HG03045 (cell line): ENCODE data around the gene LHX3.

Source experiments
- ATAC-seq: cut with Tn5 transposase; IDR thresholded peaks from one replicate; pipeline ENCODE4 v1.9.1; 2021; ENCODE audit warnings: mild to moderate bottlenecking, moderate library complexity; ENCODE audit not compliant: unreplicated experiment

LHX3 gene

DNA sequence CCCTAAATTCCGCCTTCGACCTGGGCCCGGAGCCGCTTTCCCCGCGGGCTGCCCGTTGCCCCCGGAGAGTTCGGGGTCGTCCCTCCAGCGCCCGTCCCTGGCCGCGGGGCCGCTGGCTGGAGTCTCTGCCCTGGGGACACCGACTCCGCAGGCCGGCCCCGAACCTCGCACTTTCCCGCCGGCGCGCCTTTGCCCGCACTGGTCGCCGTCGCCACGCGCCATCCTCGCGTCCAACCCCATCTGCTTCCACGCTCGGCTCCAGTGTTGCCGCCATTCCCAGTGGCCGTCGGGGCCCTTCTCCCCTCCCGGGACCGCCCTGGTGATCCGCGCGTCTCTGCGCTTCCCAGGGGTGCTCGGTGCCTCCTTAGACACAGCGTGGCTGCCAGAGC is 11.0 kb downstream of the LHX3 start:
- no peak for ATAC-seq

DNA sequence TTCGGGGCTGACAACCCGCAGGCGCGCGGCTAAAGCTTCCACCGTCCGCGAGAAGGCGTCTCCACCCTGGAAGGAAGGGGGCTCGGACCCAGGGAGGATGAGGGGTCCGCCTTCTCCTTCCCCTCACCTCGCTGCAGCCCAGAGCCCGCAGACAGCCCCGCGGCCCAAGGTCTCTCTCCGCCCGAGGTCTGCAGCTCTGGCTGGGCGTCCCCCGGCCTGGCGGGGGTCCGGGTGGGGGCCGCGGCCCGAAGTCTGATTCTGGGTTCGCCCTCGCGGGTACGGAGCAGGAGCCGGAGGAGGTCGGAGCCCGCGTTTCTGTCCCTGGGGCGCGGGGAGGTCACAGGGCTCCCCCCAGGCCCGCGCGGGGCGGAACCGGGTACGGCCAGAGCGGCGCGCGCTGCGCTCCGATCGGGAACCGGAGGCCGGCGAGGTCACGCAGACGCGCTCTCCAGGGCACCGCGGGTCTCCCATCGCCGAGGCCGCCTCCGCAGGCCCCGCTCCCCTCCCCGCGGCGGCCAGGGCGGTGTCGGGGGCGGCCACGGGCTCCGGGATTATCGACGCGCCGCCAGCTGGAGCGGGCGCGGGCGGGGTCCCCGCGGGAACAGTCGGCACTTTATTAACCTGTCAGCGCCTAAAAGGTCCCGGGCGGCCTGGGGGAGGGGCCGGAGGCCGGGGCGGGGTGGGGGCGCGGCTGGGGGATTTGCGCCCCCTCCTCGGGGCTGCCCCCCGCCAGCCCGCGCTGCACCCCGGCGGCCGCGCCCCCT is 11.6 kb downstream of the LHX3 start:
- no peak for ATAC-seq

DNA sequence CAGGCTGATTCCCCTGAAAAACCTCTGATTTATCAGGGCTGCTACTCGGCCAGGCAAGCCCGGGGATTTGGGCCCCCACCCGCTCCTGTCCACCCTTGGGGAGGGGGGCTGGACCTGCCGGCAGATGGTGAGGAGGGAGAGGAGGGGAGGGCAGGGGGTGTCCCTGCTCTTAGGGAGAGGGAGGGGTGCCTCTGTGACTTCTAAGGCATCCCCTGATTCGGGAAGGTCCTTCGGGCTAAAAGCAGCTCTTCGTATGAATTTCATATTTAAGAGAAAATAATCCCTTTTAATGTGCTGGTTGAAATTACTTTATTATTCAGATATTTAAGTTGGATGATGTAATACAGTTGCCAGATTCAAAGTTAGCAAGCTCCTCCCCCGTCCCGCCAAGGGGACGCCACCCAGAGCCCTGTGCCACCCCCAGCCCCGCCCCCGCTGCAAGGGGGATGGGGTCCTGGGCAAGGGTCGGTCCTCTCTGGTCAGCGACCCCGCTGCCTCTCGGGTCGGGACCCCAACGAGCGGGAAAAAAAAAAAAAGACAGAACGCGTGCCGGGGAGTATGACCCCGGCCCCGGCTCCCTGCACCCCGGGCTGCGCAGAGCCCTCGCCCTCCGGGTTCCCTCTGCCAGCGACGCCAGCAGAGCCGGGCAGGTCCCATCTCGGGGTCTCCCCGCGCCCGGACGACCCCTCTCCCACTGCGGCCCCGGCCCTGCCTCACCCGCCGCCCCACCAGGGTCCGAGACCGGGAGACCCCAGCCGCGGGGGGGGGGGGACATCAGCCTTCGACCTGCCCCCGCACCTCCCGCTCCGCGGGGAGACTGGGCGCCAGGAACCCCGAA is 12.4 kb downstream of the LHX3 start:
- no peak for ATAC-seq

DNA sequence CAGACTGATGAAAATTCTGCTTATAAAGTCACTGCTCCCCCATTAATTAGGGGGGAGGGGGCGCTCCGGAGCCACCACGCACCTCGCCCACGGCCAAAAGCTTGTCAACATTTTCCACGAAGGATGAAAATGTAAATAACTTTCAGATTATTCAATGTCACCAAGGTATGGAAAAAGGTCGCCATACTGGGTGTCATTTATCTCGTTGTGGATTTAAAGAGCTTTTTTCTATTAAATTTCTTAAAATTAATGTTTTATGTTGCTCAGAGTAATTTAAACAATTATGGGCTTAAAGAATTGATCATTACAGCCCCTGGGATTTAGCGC is 13.0 kb downstream of the LHX3 start:
- ATAC-seq: no peak

DNA sequence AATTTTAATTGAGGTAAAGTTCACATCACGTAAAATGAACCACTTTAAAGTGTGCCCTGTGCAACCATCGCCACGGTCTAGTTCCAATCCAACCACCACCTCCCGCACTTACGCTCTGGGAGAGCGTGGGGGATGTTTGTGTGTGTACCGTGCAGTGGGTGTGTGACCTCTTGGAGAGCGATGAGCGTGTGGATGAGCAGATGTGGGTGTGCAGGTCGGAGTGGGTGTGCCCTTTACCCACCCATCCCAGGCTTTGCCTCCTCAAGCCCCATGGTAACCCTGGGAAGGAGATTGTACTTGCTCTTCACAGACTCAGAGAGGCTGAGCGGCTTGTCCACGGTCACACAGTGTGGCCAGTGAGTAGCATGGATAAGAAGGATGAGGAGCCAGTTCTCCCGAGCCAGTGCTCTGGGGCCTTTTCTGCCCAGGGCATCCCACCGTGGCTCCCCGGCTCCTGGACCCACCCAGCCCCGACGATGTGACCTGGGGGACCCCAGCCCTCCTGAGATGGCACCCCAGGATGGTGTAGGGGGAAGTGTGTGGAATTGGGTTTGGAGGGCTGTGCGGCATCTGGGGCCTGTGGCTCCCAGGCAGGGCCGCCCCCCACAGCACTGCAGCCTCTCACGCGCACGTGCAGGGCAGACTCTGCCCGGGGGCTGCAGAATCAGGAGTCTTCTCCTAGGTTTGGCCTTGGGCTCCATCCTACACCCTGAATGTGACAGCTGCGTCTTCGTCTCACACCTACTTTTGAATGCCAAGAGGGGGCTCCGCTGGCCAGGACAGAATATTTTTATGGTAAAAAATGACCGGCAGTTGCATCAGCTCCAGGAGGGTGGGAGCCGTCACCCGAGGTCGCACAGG is 13.6 kb downstream of the LHX3 start:
- ATAC-seq: no peak

DNA sequence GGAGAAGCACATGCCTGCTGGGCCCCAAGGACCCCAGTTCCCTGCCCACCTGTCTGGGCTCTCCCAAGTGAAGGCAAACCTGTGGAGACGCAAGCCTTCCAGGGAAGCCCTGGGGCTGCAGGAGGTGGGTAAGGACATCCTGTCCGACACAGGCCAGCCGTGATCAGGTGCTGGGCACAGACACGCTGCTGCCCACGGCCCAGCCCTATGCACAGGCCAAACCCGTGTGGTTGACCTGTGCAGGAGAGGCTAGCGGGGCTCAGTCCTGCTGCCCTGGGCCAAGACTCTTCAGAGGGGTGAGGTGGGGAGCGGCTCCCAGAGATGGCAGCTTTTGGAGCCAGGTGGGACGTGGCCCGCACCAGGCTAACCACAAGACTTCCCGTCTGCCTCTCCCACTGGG is 14.3 kb downstream of the LHX3 start:
- ATAC-seq: no peak

DNA sequence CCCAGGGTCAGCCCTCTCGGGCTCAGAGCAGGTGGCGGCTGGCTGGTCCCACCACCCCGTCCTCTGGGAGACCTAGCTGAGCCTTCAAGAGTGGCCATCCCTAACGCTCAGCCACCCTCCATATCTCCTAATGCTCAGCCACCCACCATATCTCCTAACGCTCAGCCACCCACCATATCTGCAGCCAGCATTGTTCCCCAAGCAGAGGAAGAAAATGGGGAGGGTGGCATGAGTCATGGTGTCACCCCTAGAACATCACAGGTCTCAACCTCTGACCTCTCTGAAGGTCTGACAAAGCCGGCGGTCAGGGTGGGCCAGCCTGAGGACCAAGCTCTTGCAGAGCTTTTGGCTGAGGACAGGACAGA is 14.7 kb downstream of the LHX3 start:
- no peak for ATAC-seq

DNA sequence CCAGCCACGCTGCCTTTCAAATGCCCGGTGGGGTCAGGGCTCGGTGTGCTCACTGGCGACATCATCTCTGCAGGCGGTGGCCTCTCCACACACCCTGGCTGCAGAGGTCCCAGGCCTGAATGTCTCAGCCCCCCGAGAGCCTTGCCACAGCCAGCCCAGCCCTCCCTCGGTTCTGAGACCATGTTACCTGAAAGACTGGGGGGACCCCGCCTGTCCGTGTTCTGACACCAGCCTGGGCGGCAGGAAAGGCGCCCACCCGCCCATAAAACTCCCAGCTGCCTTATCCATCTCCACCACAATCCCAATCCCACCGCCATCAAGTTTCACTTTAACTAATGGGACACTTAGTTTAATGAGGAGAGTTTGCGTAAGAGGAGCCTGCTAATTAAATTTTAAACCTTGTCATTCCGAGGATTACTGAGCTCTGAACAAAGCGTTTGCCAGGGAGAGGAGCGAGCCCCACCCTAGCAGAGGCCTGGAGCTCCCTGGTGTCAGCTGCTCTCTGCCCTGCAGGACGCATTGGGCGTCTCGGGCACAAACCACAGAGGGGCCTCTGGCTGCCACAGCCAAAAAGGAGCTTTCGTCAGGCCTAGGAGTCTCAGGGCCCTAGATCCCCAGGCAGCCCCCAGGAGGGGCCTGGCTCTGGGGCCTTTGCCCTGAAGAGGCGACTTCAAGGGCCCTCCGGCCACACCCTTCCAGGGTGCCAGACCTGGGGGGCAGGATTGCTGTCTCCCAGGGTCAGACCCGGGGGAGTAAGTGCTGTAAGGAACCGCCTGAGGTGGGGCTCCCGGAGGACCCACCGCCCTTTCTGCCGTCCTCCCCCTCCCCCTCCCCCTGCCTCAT is 15.3 kb downstream of the LHX3 start:
- ATAC-seq: no peak

DNA sequence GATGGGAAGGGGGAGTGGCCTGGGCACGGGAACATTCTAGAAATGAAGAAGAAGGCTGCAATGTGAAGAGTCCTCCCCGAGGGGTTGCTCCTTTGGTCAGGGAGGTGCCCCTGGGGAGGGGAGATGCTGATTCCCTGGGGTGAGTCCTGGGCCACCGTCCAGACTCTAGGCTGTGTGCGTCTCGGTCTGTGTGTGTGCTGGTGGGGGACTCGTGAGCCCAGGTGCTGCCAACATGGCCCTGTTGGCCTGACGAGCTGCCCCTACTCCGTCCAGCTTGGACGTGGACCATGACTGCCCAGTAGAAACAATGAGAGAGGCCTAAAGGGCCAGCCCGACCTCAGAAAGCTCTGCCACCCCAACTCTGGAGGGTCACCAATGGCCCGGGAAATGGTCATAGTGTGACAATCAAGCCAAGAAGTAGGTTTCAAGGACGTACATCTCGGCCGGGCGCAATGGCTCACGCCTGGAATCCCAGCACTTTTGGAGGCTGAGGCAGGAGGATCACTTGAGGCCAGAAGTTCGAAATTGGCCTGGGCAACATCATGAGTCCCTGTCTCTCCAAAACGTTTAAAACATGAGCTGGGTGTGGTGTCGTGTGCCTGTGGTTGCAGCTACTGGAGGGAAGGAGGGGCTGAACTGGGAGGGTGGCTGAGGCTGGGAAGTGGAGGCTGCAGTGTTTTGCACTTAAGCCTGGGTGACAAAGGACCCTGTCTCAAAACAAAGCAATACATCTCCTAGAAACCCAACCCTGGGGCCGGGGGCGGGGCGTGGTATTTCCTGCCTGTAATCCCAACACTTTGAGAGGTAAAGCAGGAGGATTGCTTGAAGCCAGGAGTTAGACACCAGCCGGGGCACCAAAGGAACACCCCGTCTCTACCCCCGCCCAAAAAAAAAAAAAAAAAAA is 17.0 kb downstream of the LHX3 start:
- ATAC-seq: no peak

DNA sequence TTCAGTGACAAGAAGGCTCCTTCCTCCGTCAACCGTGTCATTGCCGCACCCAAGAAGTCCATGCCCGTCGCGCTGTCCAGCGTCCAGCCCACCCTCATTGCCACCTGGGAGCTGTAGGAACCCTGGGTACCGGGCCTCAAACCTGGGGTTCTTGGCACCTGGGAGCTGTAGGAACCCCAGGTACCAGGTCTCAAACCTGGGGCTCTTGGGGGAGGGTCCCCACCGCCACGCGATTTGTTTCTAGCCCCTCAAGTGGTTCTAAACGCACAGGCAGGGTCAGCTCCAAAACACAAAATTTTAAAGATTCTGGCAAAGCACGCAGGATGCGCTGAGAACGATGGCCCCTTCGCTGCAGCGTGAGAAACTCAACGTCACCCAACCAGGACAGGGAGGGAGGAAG is 17.7 kb downstream of the LHX3 start:
- ATAC-seq: no peak

DNA sequence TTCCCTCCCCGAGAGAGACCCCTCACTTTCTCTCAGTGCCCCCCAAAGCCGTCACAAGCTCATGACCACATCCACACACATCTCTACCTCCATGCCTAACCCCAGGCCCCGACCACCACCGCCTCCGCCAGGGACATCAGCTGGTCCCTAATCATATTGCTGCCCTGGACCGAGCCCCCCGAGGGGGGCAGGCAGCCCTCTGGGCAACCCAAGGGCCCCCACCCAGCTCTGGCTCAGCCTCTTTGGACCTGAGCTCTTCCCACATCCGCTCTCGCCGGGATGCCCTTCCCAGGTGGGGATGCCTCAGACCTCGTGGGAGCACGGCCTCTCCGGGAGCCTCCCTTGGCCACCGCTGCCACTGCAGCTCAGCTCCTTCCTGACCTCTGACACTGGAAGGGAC is 18.5 kb downstream of the LHX3 start:
- ATAC-seq: no peak

DNA sequence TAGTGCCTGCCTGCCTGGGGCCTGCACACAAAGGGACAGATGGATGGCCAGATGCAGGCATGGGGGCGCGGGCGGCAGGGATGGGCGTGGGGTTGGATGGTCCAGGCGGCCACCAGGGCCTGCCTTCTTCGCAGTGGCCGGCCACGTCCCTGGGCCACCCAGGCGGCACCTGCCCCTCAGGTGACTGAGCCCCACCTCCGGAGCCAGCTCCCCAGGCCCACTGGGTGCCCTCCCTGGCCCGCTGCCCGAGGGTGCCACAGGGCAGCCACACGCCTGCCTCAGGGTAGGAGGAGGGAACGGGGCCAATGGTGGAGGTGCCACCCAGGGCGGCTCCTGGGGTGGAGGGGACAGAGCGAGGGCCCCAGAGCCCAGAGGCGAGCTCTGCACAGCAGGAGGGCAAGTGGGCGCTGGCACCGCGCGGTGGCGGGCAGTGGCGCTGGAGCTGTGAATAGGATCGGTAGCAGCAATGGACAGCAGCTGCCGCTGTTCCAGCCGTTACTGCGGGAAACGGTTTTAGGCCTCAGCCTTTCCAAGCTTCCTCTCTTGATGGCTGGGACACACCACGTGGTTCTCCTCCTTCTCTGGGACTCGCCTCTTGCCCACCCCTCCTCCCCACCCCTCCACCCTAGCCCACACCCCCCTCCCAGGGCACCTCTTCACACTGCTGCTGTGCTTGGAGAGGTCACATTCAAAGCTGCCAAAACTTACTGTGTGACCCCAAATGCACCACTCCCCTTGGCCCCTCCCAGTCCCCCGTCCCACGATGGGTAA is 19.1 kb downstream of the LHX3 start:
- ATAC-seq: no peak

DNA sequence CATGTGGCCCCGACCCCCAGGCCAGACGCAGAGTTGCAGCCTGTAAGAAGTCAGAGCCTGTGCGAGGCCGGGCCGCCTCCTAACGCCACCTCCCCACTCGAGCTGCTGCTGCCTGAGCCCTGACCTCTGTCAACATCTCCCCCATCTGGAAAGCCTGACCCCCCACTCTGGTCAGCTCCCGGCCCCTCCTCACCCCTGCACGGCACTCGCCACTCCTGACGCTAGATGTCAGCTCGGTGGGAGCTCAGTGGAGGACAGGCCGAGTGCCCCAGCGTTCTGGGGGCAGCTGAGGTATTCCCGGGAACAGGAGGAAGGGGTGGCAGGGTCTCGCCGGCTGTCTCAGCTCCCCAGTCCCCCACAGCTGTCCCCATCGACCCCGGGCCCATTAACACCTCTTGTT is 19.9 kb downstream of the LHX3 start:
- ATAC-seq: no peak

DNA sequence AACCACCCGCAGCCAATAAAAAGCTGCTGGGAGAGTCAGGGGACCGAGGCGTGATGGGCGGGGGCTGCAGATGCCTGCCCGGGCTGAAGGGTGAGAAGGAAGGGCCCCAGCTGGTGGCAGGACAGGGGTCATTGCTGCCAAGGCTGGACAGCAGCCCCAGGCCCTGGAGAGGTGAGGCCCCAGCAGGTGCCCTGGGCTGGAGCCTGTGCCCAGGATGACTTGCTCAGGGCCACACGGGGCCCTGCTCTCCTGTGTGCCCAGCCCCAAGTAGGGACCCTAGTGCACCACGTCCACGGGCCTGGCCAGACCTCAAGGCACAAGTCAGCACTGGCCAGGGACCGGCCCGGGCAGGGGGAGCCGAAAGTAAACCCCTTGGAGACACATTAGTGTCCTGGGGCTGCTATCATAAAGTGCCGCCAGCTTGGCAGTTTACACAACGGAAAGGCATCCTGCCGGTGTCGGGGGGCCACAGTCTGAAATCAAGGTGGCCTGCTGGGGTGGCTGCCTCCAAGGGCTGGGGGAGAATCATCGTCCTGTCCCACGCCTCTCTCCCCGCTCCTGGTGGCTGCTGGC is 22.0 kb downstream of the LHX3 start:
- no peak for ATAC-seq

DNA sequence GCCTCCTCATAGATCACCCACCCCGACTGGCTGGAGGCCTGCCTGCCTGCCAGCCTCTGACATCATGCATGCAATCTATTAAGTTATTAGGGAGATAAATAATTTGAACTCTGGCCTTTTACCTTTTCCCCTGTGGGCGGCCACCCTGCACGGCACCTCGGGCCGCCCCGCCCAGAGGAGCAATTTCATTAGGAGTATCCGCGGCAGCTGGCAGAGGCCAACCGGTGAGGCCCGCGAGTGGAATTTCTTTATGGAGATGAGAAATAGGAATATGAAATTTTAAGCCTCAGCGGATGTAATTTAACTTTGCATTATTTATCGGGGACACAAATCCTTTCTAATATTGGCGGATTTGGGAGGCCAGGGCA is 22.5 kb downstream of the LHX3 start:
- no peak for ATAC-seq

DNA sequence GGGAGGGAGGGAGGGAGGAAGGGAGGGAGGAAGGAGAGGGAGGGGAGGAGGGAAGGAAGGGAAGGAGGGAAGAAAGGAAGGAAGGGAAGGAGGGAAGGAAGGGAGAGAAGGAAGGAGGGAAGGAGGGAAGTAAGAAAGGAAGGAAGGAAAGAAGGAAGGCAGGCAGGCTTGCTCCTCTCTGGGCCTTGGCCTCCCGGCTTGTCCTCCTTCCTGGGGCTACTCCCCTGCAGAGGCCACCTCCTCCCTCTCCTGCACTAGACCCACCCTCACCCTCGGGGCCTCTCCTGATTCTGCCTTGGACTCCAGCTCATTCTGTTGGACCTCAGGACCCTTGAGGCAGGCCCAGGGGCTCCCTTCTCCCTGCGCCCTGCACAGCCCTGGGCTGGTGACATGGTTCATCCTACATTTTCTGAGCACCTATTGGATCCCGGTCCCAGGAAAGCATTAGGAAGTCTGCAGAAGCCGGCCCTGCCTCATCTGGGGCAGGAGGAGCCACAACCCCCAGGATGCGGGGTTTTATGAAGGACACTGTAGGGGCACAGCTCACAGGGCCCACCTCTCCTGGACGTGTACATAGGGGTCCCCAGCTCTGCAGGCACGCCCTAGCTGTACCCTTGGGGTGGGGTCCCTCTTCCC is 23.0 kb downstream of the LHX3 start:
- ATAC-seq: no peak

DNA sequence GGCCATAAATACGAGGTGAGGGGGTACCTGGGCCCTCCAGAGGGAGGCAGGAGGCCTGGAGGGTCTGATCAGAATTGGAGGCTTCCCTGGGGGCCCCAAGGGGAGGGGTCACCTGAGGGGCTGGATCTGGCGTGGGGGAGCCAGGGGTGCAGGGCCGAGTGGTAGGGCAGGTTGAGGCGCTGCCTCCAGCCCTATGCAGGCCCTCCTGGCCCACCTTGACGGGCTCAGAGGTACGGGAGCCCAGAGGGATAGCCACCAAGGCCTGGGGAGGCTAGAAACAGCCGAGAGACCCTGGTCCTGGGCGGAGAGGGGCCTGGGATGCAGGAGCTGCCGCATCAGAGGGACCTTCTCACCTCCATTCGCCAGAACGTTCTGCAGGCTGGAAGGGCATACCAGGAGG is 24.3 kb downstream of the LHX3 start:
- no peak for ATAC-seq

DNA sequence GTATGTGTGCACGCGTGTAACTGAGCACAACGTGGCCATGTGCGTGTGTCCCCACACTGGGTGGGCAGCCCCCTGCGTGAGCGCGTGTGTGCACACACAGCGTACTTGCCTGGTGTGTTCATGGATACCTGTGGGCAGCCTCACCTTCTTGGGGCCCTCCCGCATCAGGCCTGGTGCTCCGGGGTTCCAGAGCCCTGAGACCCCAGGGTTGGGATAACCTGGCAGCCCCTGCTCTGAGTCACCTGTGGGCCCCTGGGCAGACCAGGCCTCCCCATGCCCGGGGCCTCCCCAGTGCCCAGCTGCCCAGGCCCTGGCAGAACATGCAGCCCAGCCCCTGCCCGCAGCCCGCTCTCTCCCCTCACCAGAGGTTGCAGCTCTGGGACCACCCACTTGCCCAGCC is 25.2 kb downstream of the LHX3 start:
- ATAC-seq: no peak
